Measurements from ENCODE around the gene RAET1G.

RAET1G gene

DNA sequence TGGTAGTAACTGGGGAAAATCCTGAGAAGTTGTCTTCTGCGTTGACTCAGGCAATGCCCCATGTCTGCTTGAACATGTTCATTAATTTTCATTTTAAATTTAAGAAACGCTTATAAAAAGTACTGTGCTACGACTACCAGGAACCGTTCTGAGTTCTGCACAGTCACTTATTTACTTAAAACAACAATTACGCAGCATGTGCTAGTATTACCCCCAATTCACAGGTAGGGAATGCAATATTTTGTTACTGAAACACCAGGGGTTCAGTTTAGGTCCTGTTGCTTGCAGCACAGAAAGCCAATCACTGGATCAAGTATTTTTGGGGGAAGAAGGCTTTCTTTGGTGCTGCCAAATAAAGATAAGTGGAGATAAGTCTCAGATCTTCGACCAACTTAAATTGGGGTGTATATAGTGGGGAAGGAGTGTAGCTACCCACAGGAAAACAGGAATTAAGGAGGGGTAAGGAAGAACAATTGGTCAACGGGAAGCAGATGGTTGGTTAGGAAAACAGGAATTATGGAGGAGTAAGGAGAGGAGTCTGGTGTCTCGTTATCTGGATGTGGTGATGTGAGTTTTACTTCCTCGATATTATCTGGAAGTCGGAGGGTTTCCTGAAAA lies 53.5 kb downstream of the RAET1G start:
- DNase-seq (ENCODE audit: low read depth in 3 of 3, low spot score in 1 of 3) = no peak

DNA sequence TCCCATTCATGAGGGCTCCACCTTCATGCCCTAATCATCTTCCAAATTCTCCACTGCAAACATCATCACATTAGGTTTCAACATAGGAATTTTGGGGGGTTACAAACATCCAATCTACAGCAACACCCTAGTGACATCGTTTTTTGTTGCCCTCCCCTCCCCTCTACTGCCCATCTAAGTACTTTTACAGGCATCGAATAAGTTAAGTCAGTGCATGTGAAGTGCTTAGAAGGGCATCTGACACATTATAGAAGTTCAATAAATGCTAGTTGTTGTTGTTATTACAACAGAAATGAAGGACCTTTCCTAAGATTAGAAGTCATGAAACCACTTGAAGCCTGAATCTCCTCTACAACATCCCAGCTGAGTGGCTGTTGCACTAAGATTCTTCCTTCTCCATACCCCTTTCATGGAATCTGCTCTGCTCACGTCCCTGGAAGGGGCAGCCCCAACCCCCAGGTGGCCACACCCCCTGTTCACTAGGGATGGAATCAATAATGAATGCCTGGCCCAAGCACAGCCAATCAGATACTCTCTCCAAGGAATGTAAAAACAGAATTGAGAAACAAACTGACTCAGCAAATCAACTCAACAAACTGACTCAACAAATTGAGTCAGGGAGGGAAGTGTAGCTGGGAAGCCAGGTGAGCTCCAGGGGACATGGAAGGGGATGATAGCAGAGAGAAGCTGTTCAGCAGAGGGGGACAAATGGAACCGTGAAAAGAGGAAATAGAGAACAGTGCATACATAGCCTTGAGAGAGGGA lies 54.9 kb downstream of the RAET1G start:
- no peak for DNase-seq (ENCODE audit: low read depth in 3 of 3, low spot score in 1 of 3)
